D341Med (cell line): ENCODE data around the gene TF.
"Not testable (repeated sequence)": the region's sequence is repeated elsewhere in the genome, so short reads cannot be mapped to it uniquely, and the experiment has no call there.

Source experiments
- DNase-seq: peaks from one replicate; pipeline ENCODE4 v3.0.0; 2012; ENCODE audit warnings: low spot score

Gene TF

DNA sequence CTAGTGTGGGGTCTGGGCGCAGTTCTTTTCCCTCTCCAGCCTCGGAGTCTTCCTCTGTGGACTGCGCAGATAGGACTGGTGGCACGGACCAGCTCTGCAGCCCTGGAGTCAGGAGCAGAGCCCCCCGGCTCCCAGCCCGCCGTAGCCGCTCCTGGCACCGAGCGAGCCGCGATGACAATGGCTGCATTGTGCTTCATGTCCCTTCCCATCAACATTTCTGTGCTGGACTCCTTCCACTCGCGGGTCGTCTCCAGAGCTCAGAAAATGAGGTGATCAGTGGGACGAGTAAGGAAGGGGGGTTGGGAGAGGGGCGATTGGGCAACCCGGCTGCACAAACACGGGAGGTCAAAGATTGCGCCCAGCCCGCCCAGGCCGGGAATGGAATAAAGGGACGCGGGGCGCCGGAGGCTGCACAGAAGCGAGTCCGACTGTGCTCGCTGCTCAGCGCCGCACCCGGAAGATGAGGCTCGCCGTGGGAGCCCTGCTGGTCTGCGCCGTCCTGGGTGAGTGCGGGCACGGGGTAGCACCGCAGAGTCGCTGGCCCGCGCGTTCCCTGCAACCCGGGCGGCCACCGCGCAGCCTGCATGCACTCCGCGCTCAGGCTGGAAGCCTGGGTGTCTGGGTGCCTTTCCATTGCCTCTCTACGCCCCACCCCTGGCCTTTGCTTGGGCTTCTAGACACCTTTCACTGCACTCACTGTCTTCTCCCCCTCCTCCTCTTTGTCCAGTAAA is at the start of gene TF:
Gene TF, plus strand, starts transcription at position 413 of the 731 bp plus-strand sequence. Its CDS starts 48 bp downstream, at position 461.
- DNase-seq: no peak

DNA sequence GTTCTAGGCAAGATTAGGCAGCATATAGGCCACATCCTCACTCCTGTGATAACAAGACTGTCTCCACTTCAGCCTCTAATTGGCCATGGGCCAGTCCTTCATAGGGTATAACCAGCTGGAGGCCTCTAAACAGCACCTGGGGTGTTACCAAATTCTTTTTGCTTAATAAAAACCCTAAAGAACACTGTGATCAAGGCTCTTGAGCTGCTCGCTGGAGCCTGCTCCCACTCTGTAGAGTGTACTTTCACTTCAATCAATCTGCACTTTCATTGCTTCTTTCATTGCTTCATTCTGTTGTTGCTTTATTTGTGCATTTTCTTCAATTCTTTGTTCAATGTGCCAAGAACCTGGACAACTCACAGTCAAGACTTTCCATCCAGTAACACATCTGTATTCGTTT is 48.2 kb upstream of the TF start:
- no peak for DNase-seq

DNA sequence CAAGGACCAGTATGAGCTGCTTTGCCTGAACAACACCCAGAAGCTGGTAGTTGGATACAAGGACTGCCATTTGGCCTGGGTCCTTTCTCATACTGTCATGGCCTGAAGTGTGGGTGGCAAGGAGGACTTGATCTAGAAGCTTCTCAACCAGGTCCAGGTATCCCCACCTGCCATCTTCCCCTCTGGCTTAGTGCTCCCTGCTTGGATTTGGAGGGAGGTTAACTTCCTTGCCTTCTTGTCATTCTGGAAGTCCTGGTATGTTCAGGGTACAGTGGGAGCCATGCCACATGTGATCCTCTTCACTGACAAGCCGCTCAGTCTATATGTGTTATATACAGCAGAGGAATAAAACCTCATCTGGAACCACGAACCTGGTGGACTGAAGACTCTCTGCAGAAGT is 46.7 kb upstream of the TF start:
- DNase-seq: peak; percentile 3

DNA sequence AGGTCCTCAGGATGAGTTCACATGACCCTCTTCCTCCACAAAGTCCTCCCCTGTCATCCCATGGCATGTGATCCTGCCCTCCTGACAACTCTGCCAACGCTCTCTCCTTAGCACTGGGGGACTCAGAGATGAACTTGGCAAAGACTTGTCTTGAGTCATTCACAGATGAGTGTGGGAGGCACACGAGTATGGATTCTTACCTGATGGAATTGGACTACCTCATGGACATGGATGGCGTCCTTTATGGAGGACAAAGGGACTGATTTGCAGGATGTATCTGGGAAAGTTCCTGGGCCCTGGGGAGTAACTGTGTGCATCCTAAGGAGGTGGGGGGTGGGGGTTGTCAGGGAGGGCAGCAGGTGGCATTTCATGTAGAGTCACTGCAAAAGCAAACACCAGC is 46.3 kb upstream of the TF start:
- no peak for DNase-seq

DNA sequence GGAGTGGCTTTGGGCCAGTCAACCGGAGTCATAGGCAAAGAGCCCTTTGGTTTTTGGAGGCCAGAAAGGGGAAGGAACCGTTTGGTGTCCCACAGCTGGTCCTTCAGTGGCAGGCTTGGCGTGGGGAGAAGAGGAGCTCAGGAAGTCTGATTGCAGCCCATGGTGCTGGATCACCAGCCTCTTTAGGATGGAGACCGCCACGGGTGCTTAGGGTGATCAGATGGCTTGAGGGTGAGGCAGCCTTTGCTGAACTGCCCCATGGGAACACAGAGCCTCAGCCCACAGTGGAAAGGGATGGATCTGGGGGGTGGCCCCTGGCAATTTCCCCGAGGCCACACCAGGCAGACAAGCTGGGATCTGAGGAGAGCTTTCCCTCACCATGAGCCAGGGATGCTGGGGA is 45.8 kb upstream of the TF start:
- DNase-seq: peak; percentile 13

DNA sequence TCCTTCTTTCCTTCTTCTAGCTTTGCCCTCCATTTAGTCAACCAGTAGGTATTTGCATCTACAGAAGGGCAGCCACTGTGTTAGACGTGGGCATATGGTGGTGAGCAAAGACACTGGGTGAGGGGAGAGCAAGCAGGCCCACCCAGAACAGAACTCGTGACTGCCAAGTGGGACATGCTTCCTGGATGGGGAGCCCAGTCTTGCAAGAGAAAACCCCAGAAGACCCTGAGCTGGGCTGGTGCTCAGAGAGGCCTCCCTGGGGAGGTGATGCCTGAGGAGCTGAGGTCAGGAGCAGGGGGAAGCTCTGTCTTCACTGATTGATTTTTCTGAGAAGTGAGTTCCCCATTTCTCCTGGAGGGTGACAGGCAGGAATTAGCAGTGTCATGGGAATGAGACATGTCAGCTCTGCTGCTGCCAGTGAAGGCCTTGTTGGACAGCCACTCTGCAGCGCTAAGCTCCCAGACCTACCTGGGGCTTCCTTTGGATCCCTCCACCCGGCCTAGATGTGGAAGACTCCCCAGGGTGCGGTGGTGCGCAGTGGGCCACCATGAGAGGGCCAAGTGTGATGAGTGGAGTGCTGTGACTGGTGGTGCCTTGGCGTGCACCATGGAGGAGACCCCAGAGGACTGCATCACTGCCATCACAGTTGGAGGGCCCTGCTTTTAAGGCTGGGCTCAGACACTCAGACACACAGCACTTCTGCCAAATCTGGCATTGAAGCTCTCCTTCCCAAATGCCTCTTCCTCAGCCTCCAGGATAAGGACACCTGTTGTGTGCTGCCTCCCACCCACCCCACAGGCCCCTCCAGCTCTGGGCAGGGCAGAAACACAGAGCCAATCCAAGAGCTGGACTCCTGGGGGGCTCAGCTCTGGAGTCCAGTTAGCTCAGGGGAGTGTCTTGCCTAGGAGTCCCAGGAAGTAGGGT is 44.5 kb upstream of the TF start:
- peak; percentile 15 for DNase-seq

DNA sequence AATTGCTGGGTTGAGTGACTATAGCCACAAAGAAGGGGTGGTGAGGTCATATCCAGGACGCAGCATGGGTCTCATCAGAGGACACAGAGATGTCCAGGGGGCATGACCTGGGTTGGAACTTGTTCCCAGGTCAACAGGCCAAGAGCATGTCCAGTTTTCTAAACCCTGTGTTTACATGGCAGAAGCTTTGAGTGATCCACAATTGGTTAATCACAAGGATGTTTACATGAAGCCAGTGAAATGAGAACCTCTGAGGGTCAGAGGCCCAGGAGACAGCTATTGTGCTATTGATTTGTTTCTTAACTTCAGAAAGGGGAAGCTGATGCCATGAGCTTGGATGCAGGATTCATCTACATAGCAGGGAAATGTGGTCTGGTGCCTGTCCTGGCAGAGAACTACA is 42.3 kb upstream of the TF start:
- peak; percentile 3 for DNase-seq

DNA sequence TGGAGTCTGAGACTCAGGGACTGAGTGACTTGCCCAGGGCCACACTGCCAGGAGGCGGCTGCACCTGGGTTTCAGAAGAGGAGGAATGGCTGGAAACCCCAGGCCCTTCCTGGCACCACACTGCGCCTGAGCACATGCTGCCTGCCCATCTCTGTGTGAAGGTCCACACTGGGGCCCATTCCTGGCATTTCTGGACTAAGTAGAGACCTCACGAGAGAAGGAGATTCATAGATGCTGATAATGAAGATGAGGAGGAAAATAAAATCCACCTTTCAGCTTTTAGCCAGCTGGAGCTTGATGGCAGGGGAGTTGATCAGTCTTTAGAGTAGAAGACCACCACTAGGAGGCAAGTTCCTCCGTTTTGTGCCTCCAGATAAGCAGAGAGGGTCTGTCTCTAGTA is 40.2 kb upstream of the TF start:
- DNase-seq: peak; percentile 8

DNA sequence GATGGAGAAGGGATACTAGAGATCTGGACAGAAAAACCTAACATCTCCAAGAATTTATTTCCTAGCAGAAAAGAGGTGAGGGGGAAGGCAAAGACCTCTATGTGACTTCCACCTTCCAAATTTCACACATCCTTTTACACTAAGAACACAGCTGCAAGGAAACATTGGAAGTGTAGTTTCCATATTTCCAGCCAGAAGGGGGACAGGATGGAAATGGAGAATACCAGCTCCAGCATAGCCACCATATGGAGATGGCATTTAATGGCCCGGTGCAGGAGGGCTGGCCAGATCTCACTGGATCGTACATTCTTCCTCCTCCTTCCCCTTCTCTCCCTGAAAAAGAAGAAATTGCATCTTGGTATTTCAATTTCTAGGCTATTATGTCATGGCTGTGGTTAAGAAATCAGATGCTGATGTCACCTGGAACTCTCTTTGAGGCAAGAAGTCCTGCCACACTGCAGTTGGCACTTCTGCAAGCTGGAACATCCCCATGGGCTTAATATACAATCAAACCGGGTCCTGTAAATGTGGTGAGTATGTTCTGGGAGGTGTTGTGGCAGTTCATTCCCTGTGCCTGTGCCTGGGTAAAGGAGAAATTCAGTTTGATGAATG is 36.9 kb upstream of the TF start:
- peak; percentile 5 for DNase-seq

DNA sequence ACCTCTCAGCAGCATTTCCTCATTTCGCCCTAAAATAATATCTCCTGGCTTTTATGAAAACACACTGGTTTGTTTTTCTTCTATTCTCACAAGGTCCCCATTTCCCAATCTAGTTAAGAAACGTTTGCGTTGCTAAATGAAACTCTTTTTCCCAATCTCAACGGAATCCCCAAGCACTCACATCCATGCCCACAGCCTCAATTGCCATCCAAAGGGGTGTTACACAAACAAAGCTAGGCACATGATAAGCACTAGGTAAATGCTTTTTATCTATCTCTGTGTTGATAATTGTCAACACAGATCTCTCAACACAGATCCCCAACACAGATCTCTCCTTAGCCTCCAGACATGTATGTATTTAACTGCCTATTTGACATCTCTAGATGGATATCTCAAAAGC is 35.2 kb upstream of the TF start:
- peak; percentile 3 for DNase-seq

DNA sequence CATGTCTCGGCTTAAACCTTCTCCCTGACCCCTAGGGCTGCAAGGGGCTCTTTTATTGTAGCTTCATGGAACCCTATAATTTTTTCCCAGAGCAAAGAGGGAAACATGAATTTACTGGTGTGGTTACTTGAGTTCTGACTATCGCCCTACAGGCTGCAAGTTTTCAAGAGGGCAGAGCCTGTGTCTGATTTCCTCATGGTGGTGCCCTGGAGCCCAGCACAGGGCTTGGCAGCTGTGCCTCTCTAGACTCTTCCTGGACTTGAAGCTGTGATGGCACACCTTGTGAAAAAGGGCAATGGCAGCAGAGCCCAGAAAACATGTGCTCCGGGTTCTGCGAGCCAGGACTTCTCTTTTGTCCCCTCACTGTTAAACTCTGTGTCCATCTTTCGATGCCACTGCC is 34.2 kb upstream of the TF start:
- DNase-seq: peak; percentile 8

DNA sequence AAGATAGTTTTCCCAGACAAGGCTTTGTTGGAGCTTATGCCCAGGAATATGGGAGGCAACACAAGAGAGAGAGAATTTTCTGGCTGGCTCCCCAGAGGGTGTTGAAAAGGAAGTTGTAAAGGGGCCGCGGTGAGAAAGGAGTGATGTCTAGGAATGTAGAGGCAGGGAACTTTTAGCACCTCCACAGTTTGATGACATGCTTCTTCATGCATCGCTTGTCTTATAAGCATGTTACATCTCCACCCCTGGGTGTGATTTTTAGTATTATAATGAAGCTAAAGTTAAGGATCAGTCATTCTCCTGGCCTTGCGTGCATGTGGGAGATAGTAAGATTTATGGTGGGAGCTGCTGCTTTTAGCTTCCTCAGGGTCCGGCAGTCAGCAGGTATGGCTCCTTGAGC is 32.8 kb upstream of the TF start:
- peak; percentile 12 for DNase-seq

DNA sequence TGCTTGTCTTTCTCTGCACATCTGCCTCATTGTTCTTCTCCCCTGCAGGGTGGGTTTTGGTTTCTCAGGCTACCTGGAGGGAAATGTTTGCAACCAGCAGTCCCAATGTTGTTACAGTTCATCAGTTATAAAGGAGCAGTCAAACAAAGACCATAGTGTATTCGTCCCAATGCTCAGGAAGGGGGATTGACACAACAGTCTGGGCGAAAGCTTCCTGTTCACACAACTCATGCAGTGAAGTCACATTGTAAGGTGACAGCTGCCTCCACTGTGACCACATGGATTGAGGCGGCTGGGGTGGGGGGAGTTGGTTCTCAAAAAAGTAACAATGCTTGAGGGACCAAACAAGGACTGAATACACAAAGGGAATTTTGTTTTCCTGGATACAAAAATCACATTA is 28.8 kb upstream of the TF start:
- DNase-seq: peak; percentile 8

DNA sequence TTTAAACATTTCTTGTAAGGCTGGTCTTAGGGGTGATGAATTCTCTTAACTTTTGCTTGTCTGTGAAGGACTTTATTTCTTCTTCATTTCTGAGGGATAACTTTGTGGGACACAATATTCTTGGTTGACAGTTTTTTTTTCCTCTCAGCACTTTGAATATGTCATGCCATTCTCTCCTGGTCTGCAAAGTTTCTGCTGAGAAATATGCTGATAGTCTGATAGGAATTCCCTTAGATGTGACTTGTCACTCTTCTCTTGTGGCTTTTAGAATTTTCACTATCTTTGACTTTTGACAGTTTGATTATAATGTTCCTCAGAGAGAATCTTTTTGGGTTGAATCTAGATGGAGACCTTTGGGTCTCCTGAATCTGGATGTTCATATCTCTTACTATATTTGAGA is 23.3 kb upstream of the TF start:
- DNase-seq: no peak

DNA sequence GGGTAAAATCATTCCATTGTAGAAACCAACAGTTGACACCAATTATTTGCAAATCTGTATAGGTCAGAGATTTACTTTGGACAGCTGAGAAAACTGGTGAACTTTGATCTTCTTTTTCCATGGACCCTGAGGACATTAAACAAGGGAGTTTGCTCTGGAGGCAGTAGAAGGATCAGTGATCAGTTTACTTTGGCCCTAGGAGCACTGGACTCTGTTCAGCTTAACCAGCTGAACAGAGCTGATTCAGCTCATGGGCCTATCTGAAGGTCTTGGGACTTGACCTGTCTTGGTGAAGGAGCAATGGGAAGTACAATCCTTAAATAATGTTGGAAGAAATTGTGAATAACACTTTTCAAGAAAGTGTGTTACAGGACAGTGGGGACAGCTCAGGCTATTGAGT is 15.2 kb upstream of the TF start:
- no peak for DNase-seq

DNA sequence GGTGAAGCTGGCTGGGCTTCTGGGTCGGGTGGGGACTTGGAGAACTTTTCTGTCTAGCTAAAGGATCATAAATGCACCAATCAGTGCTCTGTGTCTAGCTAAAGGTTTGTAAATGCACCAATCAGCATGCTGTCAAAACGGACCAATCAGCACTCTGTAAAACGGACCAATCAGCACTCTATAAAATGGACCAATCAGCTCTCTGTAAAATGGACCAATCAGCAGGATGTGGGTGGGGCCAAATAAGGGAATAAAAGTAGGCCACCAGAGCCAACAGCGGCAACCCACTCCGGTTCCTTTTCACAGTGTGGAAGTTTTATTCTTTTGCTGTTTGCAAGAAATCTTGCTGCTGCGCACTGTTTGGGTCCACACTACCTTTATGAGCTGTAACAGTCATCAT is 14.0 kb upstream of the TF start:
- not testable (repeated sequence) for DNase-seq

DNA sequence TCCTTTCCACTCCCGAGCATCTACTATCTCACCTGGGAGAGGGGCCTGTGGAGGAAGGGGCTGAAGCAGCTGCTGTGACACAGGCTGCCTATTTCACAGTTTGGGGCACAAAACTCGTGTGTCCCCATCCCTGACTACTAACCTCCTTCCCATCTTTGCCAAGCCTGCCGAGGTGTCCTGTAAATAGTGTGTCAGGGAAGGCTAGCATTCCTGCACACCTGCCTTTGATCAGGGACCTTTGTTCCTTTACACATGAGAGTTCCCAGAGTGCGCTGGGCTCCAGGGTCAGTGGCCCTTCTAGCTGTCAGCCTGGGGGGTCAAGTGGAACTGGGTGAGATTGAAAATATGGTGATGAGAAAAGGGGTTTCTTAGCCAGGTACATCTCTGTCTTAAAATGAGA is 13.0 kb upstream of the TF start:
- DNase-seq: no peak

DNA sequence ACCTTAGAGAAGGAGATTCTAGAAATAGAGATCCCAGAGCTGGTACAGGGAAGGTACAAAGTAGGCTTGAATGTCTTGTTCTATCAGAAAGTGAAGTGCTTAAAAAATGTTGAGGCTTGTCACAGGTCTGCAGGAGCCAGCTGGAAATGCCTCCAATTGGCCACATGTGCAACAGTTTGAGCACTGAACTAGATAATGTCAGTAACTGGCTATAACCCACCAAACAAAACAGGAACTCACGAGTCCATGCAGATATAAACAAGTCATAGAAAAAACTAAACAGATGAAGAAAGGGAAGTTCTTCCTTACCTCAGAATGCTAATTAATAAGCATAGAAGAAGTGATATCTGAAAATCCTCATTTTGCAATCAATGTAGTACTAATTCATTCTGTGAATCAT is 11.9 kb upstream of the TF start:
- no peak for DNase-seq

DNA sequence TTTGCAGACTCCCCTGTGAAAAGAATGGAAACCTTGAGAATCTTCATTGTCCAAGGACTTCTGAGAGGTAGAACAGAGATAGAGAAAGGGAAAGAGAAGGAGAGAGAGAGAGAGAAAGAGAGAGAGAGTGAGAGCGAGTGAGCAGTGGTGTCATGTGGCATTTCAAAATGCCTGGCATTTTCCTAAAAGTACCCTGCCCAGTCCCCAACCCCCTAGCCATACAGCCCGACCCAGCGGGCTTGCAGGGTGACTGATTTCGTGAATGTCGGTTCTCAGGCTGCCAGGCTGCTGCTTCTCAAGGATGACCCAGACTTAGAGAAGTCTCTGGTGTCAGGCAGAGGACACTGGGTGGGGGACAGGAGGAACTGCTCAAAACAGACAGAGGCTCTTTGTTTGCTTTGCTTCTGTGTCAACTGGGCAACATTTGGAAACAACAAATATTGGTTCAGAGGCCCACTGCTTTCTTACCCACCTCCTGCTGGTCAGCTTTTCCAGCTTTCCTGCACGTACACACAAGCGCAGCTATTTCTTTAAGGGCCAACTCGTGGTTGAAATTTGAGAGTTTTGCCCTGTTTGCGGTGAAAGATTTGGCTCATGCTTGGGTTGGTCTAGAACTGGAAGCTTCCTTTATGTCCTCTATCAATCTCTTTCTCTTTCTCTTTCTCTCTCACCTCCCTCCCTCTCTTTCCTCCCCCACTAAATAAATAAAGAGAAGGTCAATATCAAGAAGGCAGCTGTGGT is 3.7 kb upstream of the TF start:
- DNase-seq: no peak

DNA sequence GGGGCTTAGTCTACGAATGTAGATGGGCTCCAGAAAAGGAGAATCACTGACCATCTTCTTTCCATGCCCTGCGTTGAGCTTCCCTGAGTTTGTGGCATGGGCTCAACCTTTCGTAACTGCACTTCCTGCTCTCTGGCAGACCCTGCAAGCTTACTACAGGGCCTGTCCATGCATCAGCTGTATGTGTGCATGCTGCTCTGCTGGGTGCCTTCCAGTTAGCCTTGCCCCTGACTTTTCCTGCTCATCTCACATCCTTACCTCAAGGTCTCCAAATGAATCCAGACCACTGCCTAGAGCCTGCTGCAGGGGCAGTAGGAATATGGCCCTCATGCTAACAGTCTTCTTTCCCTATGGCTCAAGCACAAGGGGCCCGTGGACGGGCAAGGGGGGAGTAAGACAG is 2.0 kb upstream of the TF start:
- DNase-seq: no peak

DNA sequence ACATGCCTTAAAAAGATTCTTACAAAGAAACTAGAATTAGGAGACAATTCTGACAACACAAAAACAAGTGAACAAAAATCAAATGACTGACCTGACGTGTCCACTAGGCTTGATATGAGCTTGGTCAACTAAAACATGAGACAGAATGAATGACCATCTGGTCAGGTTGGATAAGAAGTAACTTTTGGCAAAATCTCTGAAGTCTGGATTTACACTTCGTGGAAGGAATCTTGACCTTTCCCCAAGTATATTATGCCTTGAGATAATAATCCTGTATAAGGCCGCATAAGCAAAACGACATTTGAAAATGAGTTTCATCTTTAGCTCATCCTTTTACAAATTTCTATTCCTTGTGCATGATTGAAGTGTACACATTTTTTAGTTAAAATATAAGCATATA is 1.1 kb upstream of the TF start:
- no peak for DNase-seq

DNA sequence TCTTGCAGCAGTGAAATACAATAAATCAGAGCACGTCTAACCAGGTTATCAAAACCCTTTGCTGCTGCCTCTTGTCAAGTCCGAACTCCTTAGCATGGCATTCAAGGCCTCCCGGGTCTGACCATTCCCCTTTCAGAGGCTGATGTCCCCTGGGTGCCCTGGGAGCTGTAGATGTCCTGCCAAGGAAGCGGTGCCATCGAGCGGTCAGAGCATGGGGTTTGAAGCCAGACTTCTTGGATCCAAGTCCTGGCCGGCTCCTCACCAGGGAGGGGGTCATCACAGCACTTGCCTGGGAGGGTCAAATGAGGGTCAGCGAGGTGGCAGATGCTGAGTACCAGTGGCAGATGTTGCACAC is 496 bp downstream of the TF start:
- DNase-seq: no peak
